SJCRH30 (cell line): ENCODE measurements around the gene MARCHF4. TPM values are rescaled to one million over a fixed set of nuclear protein-coding genes. Genes with fewer than 3 reads are reported as not detected.

Experiments used
- DNase-seq, 2 experiments: peaks; one replicate each; pipeline ENCODE4 v3.0.0-alpha.2; 2015 to 2020
- H3K27ac ChIP-seq: fragments of 250-450 bp; sonication (Bioruptor Pico); 2 replicates; pipeline ENCODE4 v1.5.1; 2020; ENCODE audit warnings: mild to moderate bottlenecking, moderate library complexity
- H3K27me3 ChIP-seq: fragments of 250-450 bp; sonication (Bioruptor Pico); 2 replicates; pipeline ENCODE4 v1.5.1; 2020; ENCODE audit warnings: mild to moderate bottlenecking, moderate library complexity
- H3K36me3 ChIP-seq: fragments of 250-450 bp; sonication (Bioruptor Pico); 2 replicates; pipeline ENCODE4 v1.5.1; 2020; ENCODE audit warnings: mild to moderate bottlenecking, moderate library complexity
- H3K4me1 ChIP-seq: fragments of 250-450 bp; sonication (Bioruptor Pico); 2 replicates; pipeline ENCODE4 v1.5.1; 2020; ENCODE audit warnings: mild to moderate bottlenecking, moderate library complexity
- H3K4me3 ChIP-seq: fragments of 250-450 bp; sonication (Bioruptor Pico); 2 replicates; pipeline ENCODE4 v1.5.1; 2020; ENCODE audit warnings: mild to moderate bottlenecking, moderate library complexity
- H3K9me3 ChIP-seq: fragments of 250-450 bp; sonication (Bioruptor Pico); replicated peaks from 2 replicates; pipeline ENCODE4 v1.5.1; 2020; ENCODE audit warnings: mild to moderate bottlenecking, moderate library complexity
- total RNA-seq: library from RNA; depleted of rRNA; stranded (reverse); fragments of >200 nt; shearing (Covaris generic); gene quantifications from 2 replicates; pipeline ENCODE4 v1.2.3, GENCODE V29; 2014

MARCHF4 gene
- total RNA-seq, 1 experiment from 2014 or later, result not detected

GRCh38 chr2:216373896-216374295 is 1.6 kb upstream of the MARCHF4 start:
- H3K27me3 ChIP-seq, result no peaks in the 10 kb centered on the region
- H3K9me3 ChIP-seq, result no peaks in the 10 kb centered on the region
- H3K27ac ChIP-seq, result no peak overlapping the region
- DNase-seq, result no peak
- no peaks in the 10 kb centered on the region for H3K4me1 ChIP-seq
- H3K36me3 ChIP-seq, result no peaks in the 10 kb centered on the region
- no peak overlapping the region for H3K4me3 ChIP-seq

GRCh38 chr2:216372761-216373291 is 543 bp upstream of the MARCHF4 start:
- DNase-seq, result no peak
- H3K27ac ChIP-seq, result no peak overlapping the region

GRCh38 chr2:216370961-216371712 is 1.1 kb downstream of the MARCHF4 start:
- no peaks in the 10 kb centered on the region for H3K9me3 ChIP-seq
- H3K4me3 ChIP-seq, result no peak overlapping the region
- no peak for DNase-seq
- H3K27ac ChIP-seq, result no peak overlapping the region
- H3K4me1 ChIP-seq, result no peaks in the 10 kb centered on the region
- no peaks in the 10 kb centered on the region for H3K36me3 ChIP-seq
- no peaks in the 10 kb centered on the region for H3K27me3 ChIP-seq

More at GRCh38 chr2:216372761-216373291, 543 bp upstream of the MARCHF4 start:
- H3K4me1 ChIP-seq, result no peaks in the 10 kb centered on the region
- H3K27me3 ChIP-seq, result no peaks in the 10 kb centered on the region
- no peak overlapping the region for H3K4me3 ChIP-seq
- H3K9me3 ChIP-seq, result no peaks in the 10 kb centered on the region
- H3K36me3 ChIP-seq, result no peaks in the 10 kb centered on the region

- no peak for DNase-seq
- Histone ChIP-seq H3K27me3 (no peaks in the 10 kb centered on the region), H3K36me3 (no peaks in the 10 kb centered on the region), H3K4me1 (no peaks in the 10 kb centered on the region), H3K27ac (no peak overlapping the region), H3K4me3 (no peak overlapping the region), H3K9me3 (no peaks in the 10 kb centered on the region)
Measured at GRCh38 chr2:216369821-216370220, 2.5 kb downstream of the MARCHF4 start.

GRCh38 chr2:216366777-216367471 is 5.4 kb downstream of the MARCHF4 start:
- no peaks in the 10 kb centered on the region for H3K4me1 ChIP-seq
- H3K27ac ChIP-seq, result no peak overlapping the region
- H3K27me3 ChIP-seq, result no peaks in the 10 kb centered on the region
- H3K4me3 ChIP-seq, result no peak overlapping the region
- no peaks in the 10 kb centered on the region for H3K9me3 ChIP-seq
- H3K36me3 ChIP-seq, result no peaks in the 10 kb centered on the region
- no peak for DNase-seq

- DNase-seq, result no peak
- no peaks in the 10 kb centered on the region for H3K36me3 ChIP-seq
- no peaks in the 10 kb centered on the region for H3K4me1 ChIP-seq
- H3K4me3 ChIP-seq, result no peak overlapping the region
- H3K27me3 ChIP-seq, result no peaks in the 10 kb centered on the region
- no peaks in the 10 kb centered on the region for H3K9me3 ChIP-seq
- H3K27ac ChIP-seq, result no peak overlapping the region
Measured at GRCh38 chr2:216365518-216365917, 6.8 kb downstream of the MARCHF4 start.

- H3K27ac ChIP-seq, result no peak overlapping the region
- H3K36me3 ChIP-seq, result no peaks in the 10 kb centered on the region
- H3K4me1 ChIP-seq, result no peaks in the 10 kb centered on the region
- no peak overlapping the region for H3K4me3 ChIP-seq
- no peak for DNase-seq
- no peaks in the 10 kb centered on the region for H3K9me3 ChIP-seq
- no peaks in the 10 kb centered on the region for H3K27me3 ChIP-seq
Measured at GRCh38 chr2:216363221-216363620, 9.1 kb downstream of the MARCHF4 start.

GRCh38 chr2:216362730-216363129 is 9.6 kb downstream of the MARCHF4 start:
- H3K27ac ChIP-seq, result no peak overlapping the region
- no peaks in the 10 kb centered on the region for H3K9me3 ChIP-seq
- DNase-seq, result no peak

GRCh38 chr2:216355711-216356110 is 16.6 kb downstream of the MARCHF4 start:
- H3K27me3 ChIP-seq, result 0 out of 2 replicates have a peak, but pooled peaks cover 3% of the 10 kb centered on the region
- H3K4me3 ChIP-seq, result no peak overlapping the region
- no peaks in the 10 kb centered on the region for H3K4me1 ChIP-seq
- no peaks in the 10 kb centered on the region for H3K9me3 ChIP-seq
- H3K27ac ChIP-seq, result no peak overlapping the region
- DNase-seq, result no peak
- no peaks in the 10 kb centered on the region for H3K36me3 ChIP-seq

More at GRCh38 chr2:216362730-216363129, 9.6 kb downstream of the MARCHF4 start:
- no peaks in the 10 kb centered on the region for H3K36me3 ChIP-seq
- no peak overlapping the region for H3K4me3 ChIP-seq
- H3K27me3 ChIP-seq, result no peaks in the 10 kb centered on the region
- no peaks in the 10 kb centered on the region for H3K4me1 ChIP-seq

- H3K27me3 ChIP-seq, result 0 out of 2 replicates have a peak, but pooled peaks cover 3% of the 10 kb centered on the region
- DNase-seq, result no peak
- no peaks in the 10 kb centered on the region for H3K4me1 ChIP-seq
- H3K9me3 ChIP-seq, result no peaks in the 10 kb centered on the region
- no peak overlapping the region for H3K4me3 ChIP-seq
- no peaks in the 10 kb centered on the region for H3K36me3 ChIP-seq
- no peak overlapping the region for H3K27ac ChIP-seq
Measured at GRCh38 chr2:216354306-216354705, 18.0 kb downstream of the MARCHF4 start.

- H3K27ac ChIP-seq, result no peak overlapping the region
- no peaks in the 10 kb centered on the region for H3K36me3 ChIP-seq
- H3K9me3 ChIP-seq, result no peaks in the 10 kb centered on the region
- no peak for DNase-seq
- no peak overlapping the region for H3K4me3 ChIP-seq
- 0 out of 2 replicates have a peak, but pooled peaks cover 3% of the 10 kb centered on the region for H3K27me3 ChIP-seq
- no peaks in the 10 kb centered on the region for H3K4me1 ChIP-seq
Measured at GRCh38 chr2:216352653-216353270, 19.5 kb downstream of the MARCHF4 start.

- Histone ChIP-seq H3K4me3 (no peak overlapping the region), H3K27ac (no peak overlapping the region), H3K4me1 (no peaks in the 10 kb centered on the region), H3K36me3 (no peaks in the 10 kb centered on the region), H3K27me3 (0 out of 2 replicates have a peak, but pooled peaks cover 3% of the 10 kb centered on the region), H3K9me3 (no peaks in the 10 kb centered on the region)
- no peak for DNase-seq
Measured at GRCh38 chr2:216351172-216351925, 20.9 kb downstream of the MARCHF4 start.

GRCh38 chr2:216350214-216350791 is 22.0 kb downstream of the MARCHF4 start:
- no peak overlapping the region for H3K27ac ChIP-seq
- no peak overlapping the region for H3K4me3 ChIP-seq
- H3K4me1 ChIP-seq, result peaks cover 6% of the 10 kb centered on the region
- no peaks in the 10 kb centered on the region for H3K27me3 ChIP-seq
- no peaks in the 10 kb centered on the region for H3K36me3 ChIP-seq
- H3K9me3 ChIP-seq, result no peaks in the 10 kb centered on the region; the same call in 1 of the 2 replicates
- no peak for DNase-seq

- Histone ChIP-seq H3K27me3 (no peaks in the 10 kb centered on the region), H3K27ac (no peak overlapping the region), H3K9me3 (no peaks in the 10 kb centered on the region; the same call in 1 of the 2 replicates), H3K4me3 (no peak overlapping the region), H3K4me1 (peaks cover 14% of the 10 kb centered on the region), H3K36me3 (no peaks in the 10 kb centered on the region)
- no peak for DNase-seq
Measured at GRCh38 chr2:216349366-216349765, 22.9 kb downstream of the MARCHF4 start.
